HepG2 (cell line): ENCODE measurements around the gene SPNS1. TPM values are rescaled to one million over a fixed set of nuclear protein-coding genes. Genes with fewer than 3 reads are reported as not detected.

ENCODE experiments used
- JUND ChIP-seq: sonication (generic); formaldehyde crosslinking; IDR thresholded peaks from 2 replicates; pipeline ENCODE4 v1.8.0; 2022; ENCODE audit warnings: mild to moderate bottlenecking, missing genetic modification reagents
- KIAA2018 ChIP-seq: sonication (generic); formaldehyde crosslinking; IDR thresholded peaks from 2 replicates; pipeline ENCODE4 v1.5.0; 2020; ENCODE audit warnings: mild to moderate bottlenecking, missing genetic modification reagents, borderline replicate concordance
- MBNL3 ChIP-seq: fragments of 250-450 bp; sonication (Bioruptor Pico); conservative IDR thresholded peaks from 2 replicates; pipeline ENCODE4 v1.8.0; 2022; ENCODE audit warnings: mild to moderate bottlenecking, inconsistent platforms
- MYC ChIP-seq: sonication (generic); formaldehyde crosslinking; IDR thresholded peaks from 2 replicates; pipeline ENCODE4 v1.9.0; 2021; ENCODE audit warnings: missing genetic modification reagents, borderline replicate concordance
- POLR2G ChIP-seq: fragments of 200-400 bp; formaldehyde crosslinking; IDR thresholded peaks from 2 replicates; pipeline ENCODE4 v1.6.1; 2018; ENCODE audit warnings: mild to moderate bottlenecking, low read depth, low read length, moderate library complexity
- REL ChIP-seq: sonication (generic); formaldehyde crosslinking; conservative IDR thresholded peaks from 2 replicates; pipeline ENCODE4 v1.8.0; 2022; ENCODE audit warnings: mild to moderate bottlenecking, missing genetic modification reagents, moderate library complexity
- RELA ChIP-seq: sonication (generic); formaldehyde crosslinking; IDR thresholded peaks from 2 replicates; pipeline ENCODE4 v1.4.0; 2020; ENCODE audit warnings: missing genetic modification reagents
- REPIN1 ChIP-seq: sonication (generic); formaldehyde crosslinking; IDR thresholded peaks from 2 replicates; pipeline ENCODE4 v1.8.0; 2022; ENCODE audit warnings: missing genetic modification reagents, low read depth, mild to moderate bottlenecking, borderline replicate concordance
- SAFB2 ChIP-seq: sonication (generic); formaldehyde crosslinking; IDR thresholded peaks from 2 replicates; pipeline ENCODE4 v1.5.1; 2020; ENCODE audit warnings: missing genetic modification reagents, low read depth, mild to moderate bottlenecking, borderline replicate concordance
- SIN3B ChIP-seq: fragments of 150-350 bp; IDR thresholded peaks from 2 replicates; pipeline ENCODE4 v1.6.1; 2014; ENCODE audit warnings: low read length
- SP4 ChIP-seq: sonication (generic); formaldehyde crosslinking; IDR thresholded peaks from 2 replicates; pipeline ENCODE4 v1.8.1; 2023; ENCODE audit warnings: mild to moderate bottlenecking, missing genetic modification reagents
- THYN1 ChIP-seq: sonication (generic); formaldehyde crosslinking; IDR thresholded peaks from 2 replicates; pipeline ENCODE4 v1.8.1; 2023; ENCODE audit warnings: low read depth, mild to moderate bottlenecking, moderate library complexity, missing genetic modification reagents, borderline replicate concordance
- YEATS2 ChIP-seq: sonication (generic); formaldehyde crosslinking; IDR thresholded peaks from 2 replicates; pipeline ENCODE4 v1.4.0; 2020; ENCODE audit warnings: missing genetic modification reagents, borderline replicate concordance
- ZBTB7B ChIP-seq: sonication (generic); formaldehyde crosslinking; IDR thresholded peaks from 2 replicates; pipeline ENCODE4 v1.4.0; 2020; ENCODE audit warnings: missing genetic modification reagents
- ZNF232 ChIP-seq: sonication (generic); formaldehyde crosslinking; IDR thresholded peaks from 2 replicates; pipeline ENCODE4 v1.4.0; 2020; ENCODE audit warnings: missing genetic modification reagents, borderline replicate concordance
- ZNF263 ChIP-seq: sonication (generic); formaldehyde crosslinking; IDR thresholded peaks from 2 replicates; pipeline ENCODE4 v1.4.0; 2020; ENCODE audit warnings: missing genetic modification reagents
- ZNF296 ChIP-seq: sonication (generic); formaldehyde crosslinking; conservative IDR thresholded peaks from 2 replicates; pipeline ENCODE4 v1.5.0; 2020; ENCODE audit warnings: mild to moderate bottlenecking, missing genetic modification reagents
- ZNF605 ChIP-seq: sonication (generic); formaldehyde crosslinking; IDR thresholded peaks from 2 replicates; pipeline ENCODE4 v1.8.0; 2022; ENCODE audit warnings: mild to moderate bottlenecking, missing genetic modification reagents
- ZNF720 ChIP-seq: sonication (generic); formaldehyde crosslinking; IDR thresholded peaks from 2 replicates; pipeline ENCODE4 v1.4.0; 2020; ENCODE audit warnings: missing genetic modification reagents
- ZNF746 ChIP-seq: sonication (generic); formaldehyde crosslinking; IDR thresholded peaks from 2 replicates; pipeline ENCODE4 v1.8.0; 2022; ENCODE audit warnings: mild to moderate bottlenecking, missing genetic modification reagents
- ZNF790 ChIP-seq: sonication (generic); formaldehyde crosslinking; IDR thresholded peaks from 2 replicates; pipeline ENCODE4 v1.8.0; 2022; ENCODE audit warnings: missing genetic modification reagents, mild to moderate bottlenecking, borderline replicate concordance
- polyA plus RNA-seq, 8 experiments: library from polyadenylated mRNA; depleted of rRNA in 3 of 8; stranded (reverse) in 7 of 8; unstranded in 1 of 8; fragments of >200 nt; fragmentation: Illumina TruSeq in 4 of 8; extraction: Trizol in 4 of 8; gene quantifications; 2 replicates each; pipeline versions ENCODE4 v1.2.1 to v1.2.3, GENCODE V29; 2011 to 2016; ENCODE audit warnings: low read depth in 4 of 8, missing spikeins in 1 of 8, mixed read lengths in 1 of 8; ENCODE audit not compliant: insufficient read depth in 1 of 8
- total RNA-seq, 5 experiments: library from RNA; depleted of rRNA; stranded (reverse); fragments of >200 nt; fragmentation: Illumina TruSeq; extraction: Trizol; gene quantifications; 2 replicates each; pipeline ENCODE4 v1.2.3, GENCODE V29; 2016; ENCODE audit warnings: low read depth in 1 of 5
- TF ChIP-seq, protein P1 (sequence below): sonication (generic); formaldehyde crosslinking; IDR thresholded peaks from 2 replicates; pipeline ENCODE4 v1.4.0; 2020; ENCODE audit warnings: missing genetic modification reagents

SPNS1 gene
- total and polyA plus RNA-seq, 2 of the 13 experiments (the other 11 are each of a cell fraction or from before 2014, with no cell fraction given), result 25.6 to 38.8 TPM

DNA sequence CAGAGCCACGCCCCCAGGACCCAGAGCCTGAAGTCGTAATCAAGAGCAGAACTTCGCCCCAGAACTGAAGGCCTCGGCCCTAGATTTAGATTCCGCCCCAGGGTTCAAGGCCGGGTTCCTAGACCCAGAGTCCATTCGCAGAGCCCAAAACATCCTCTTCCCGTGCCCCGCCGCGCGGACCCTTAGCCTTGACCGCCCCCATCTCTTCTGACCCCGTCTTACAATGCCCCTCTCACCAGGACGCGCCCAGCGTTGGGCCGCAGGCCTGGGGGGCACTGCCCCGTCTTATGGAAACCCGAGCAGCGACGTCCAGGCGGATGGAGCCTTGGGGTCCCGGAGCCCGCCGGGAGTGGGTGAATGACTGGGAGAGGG is 37.8 kb upstream of the SPNS1 start (continued):
- TF ChIP-seq ZNF790 (no peak), REL (CRISPR knock-in tag) (no peak), THYN1 (CRISPR knock-in tag) (no peak), JUND (CRISPR knock-in tag) (no peak), ZNF296 (CRISPR knock-in tag) (no peak), SP4 (no peak), ZBTB7B (CRISPR knock-in tag) (no peak), KIAA2018 (CRISPR knock-in tag) (no peak), ZNF746 (CRISPR knock-in tag) (no peak), ZNF232 (CRISPR knock-in tag) (peak; percentile 26; the same call in 1 of the 2 replicates), YEATS2 (CRISPR knock-in tag) (no peak; the same call in 1 of the 2 replicates), REPIN1 (no peak), MYC (CRISPR knock-in tag) (peak; percentile 34; the same call in 1 of the 2 replicates), ZNF720 (CRISPR knock-in tag) (no peak), ZNF263 (no peak), POLR2G (no peak), SIN3B (no peak), MBNL3 (no peak), RELA (CRISPR knock-in tag) (no peak), ZNF605 (peak; percentile 62; the same call in 1 of the 2 replicates), SAFB2 (0 out of 2 replicates have a peak, but pooled peaks have one; percentile 3)
- TF ChIP-seq, protein P1, sequence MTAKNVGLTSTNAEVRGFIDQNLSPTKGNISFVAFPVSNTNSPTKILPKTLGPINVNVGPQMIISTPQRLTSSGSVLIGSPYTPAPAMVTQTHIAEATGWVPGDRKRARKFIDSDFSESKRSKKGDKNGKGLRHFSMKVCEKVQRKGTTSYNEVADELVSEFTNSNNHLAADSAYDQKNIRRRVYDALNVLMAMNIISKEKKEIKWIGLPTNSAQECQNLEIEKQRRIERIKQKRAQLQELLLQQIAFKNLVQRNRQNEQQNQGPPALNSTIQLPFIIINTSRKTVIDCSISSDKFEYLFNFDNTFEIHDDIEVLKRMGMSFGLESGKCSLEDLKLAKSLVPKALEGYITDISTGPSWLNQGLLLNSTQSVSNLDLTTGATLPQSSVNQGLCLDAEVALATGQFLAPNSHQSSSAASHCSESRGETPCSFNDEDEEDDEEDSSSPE (CRISPR knock-in tag), result no peak
